GM18868 (cell line): ENCODE measurements around the gene MAN2A1.
"Not testable (repeated sequence)": the region's sequence is repeated elsewhere in the genome, so short reads cannot be mapped to it uniquely, and the experiment has no call there.

Experiments
- ATAC-seq: cut with Tn5 transposase; IDR thresholded peaks from one replicate; pipeline ENCODE4 v1.9.1; 2021; ENCODE audit warnings: mild to moderate bottlenecking, moderate library complexity; ENCODE audit not compliant: unreplicated experiment

MAN2A1 gene

DNA sequence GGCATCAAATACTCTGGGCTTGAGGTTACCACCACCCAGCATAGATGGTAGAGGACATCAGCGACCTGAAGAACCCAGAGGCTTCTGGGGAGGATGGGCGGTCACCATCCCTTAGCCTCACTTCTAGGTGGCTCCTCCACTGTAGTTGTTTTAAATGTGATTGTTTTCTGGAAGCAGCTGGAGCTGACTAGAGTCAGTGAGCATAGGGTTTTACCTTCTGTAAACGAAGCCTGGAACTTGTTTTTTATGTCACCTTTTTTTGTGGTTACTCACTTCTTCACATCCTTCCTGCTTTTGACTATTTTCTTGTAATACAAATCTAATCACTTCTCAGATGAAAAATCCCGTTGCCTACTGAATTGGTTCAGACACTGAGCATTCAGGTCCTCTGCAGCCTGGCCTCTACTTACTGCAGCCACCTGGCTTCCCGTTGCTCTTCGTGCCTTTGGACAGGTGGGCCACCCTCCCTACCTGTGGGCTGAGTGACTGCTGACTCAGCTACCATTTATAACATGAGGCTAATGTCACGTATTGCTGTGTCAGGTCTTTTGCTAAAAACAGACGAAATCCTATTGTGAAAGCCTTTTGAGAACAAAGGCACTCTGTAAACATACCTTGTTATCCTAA lies 167.8 kb downstream of the MAN2A1 start:
- ATAC-seq, result no peak

DNA sequence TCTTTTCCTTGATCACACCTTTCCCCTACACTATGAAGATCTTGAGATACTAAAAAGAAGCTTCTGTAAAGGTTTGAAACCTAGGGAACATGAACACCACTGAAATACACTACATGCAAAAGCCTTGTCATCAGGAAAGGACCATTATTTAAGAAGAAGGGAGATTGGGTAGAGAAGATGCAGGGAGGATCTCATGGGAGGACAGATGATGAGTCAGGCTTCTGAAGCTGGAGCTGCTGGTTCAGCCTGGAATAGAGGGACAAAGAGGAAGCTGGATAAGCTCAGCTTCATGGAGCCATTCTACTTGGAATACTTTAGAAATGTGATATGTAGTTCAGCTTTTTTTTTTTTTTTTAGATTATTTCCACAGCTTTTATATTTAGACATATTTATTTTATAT lies 169.8 kb downstream of the MAN2A1 start:
- no peak for ATAC-seq

DNA sequence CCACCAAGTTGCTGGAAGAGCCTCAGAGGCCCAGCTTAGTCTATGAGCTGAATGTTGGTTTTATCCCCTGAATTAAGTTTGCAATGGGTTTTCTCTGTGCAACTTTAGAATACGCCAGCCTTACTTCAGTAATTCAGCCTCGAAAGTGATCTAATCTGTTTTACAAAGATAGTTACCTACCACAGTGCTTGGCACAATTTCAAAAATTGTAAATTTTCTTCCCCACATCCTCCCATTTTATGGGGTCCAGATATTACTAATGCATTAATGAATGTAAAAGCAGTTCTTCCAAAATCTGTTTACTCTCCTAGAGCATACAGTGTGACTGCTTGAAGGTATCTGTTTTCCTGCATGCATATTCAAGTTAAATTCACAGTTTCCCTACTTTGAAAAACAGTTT lies 172.6 kb downstream of the MAN2A1 start:
- ATAC-seq, result no peak

DNA sequence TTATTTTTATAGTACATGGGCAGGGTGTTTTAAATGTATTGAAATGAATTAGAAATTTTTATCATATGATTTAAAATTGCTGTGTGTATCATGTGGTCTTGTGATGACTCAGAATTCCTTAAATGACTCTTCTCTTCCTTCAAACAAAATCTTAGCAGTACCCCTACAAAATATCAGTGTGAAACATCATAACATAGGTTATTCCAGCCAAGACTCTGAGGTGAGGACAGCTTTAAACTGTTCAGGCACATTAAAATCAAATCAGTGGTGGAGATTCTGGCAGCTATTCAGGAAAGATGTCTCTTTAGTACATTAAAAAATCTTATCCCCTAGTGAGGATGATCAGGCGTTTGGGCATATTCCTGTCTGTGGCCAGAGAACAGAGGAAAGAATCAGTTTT lies 174.0 kb downstream of the MAN2A1 start:
- peak; percentile 73 for ATAC-seq

DNA sequence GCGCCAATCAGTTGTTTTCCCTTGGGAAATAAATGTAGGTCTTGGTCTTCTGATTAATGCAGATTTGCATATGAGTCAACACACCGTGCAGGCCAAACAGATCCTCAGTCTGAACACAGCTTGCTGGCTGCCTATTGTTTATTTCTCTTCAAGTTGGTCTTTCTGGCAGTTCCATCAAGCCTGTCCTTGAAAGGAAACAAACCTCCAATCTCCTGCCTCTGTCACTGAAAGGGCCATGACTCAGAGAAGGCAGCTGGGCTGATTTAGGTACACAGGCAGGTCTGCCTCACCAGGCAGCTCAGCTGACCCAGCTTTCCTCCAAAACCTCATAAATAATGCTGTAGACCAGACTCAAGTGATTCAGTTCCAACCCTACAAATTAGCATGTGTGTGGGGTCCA lies 175.9 kb downstream of the MAN2A1 start:
- no peak for ATAC-seq

DNA sequence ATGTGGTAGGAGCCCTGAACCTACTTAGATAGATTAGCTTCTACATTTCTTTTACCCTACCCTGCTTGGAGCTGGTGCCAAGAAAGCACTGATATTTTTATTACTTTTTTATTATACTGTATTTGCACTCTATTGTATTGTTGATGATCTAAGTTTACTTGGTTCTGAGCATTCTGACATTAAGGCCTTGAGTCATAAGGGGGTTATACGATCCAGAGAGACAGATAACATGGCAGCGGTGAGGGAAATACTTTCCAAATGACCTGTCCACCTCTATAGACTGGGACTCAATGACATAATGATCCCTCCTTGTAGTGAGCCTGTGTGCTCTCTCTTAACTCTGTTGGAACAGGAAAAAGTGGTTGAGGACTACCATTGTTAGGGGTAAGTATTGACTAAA lies 176.3 kb downstream of the MAN2A1 start:
- no peak for ATAC-seq

DNA sequence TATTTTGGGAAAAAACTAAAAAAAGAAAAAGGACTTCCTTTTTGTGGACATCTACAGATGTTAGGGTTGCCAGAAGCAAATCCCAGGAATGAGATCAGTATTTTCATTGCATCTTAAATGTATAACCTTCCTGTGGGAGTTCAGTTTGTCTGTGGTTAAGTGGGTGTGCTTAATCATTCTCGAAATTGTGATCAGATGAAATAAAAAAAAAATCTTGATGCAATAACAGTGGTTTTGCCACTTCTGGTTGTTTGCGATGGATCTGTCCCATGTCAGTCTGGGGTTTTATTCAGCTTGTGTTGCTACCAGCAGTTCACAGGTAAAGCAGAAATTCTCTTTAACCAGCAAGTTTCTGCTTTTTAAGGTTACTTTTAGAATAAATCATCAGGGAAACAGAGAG lies 179.0 kb downstream of the MAN2A1 start:
- ATAC-seq, result no peak

DNA sequence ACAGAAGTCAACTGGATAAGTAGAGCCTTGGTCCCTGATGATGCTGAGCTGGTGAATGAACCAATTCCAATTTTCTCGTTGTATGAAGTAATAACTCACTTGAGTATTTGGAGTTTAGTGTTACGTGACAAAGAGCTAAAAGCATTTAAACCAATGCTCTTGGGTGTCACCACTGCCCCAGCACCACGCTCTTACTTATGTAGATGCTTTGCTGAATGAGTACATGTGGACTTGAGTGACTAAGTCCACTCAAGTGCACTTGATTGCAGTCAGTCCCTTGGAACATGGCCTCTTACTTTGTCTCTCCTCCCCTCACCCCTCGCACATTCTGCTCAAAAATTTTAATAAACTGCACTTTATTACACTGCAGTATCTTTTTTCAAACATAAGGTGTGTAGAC lies 184.0 kb downstream of the MAN2A1 start:
- no peak for ATAC-seq

DNA sequence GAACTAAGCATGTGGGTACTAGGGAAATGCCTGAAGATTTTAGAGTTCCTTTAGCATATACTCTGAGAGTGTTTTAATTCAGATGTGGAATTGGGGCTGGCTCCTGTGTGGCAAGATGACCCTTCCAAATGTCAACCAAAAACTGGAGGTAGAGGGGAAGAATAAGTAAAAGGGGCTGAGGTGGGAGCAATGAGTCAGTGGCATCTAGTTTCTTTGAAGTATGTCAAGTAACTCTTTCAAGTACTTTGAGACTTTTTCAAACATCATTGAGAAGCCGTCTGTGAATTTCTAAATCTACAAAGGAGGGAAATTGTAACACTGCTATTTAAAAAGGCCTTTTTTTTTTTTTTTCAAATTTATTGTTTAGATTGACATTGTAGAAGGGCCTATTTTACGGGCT lies 184.4 kb downstream of the MAN2A1 start:
- ATAC-seq, result no peak

DNA sequence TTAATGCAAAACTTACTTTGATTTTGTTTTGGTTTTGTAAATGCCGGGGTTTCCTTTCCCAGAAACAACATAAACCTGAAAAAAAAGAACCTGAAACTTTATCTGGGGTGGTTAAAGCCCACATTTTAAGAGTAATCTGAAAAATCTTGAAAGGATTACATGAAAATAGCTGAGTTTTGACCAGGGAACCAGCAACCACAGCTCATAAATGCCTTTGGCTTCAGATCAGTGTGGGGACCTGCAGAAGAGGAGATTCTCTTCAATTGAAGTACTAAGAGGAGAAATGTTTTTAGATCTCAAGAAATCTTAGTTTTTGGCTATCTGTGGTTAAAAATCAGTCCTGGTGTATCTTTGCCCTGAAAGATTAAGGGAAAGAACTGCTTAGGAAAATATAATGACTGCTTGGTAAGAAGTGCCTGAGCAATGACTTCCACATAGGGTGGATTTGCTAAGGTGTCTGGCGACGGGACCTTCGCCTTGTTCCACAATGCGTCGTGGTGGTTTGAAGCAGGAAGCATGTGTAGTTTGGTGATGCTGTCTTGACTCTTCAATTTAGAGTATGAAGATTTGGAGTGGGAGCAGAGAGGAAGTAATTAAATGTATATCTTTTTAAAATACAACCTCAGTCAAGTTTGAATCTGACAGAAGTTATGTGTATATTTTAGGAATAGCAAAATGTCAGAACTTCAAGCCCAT lies 186.5 kb downstream of the MAN2A1 start:
- no peak for ATAC-seq

DNA sequence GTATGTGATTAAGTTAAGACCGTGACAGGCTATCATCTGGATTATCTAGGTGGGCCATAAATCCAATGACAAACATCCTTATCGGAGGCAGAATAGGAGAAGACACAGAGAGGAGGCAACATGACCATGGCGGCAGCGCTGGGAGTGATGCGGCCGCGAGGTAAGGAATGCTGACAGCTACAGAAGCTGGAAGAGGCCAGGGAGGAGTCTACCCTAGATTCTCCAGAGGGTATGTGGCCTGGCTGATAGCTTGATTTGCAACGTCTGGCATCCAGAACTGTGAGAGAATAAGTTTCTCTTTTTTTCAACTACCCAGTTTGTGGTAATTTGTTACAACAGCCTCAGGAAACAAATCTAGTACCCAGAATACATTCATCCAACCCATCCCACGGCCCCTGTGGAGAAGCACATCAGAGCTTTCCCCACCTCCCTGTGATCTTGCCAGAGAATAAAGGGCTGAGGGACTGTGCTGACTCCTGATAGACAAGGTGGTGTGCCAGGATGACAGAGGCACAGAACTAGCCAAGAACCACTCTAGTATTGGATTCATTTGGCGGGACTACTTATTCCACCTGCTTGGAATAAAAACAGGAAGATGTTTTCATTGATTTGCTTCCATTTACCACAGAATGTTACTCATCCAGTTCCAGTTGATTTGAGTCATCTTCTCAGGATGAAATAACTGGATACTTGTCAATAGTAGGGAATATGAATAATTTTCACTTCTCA lies 187.4 kb downstream of the MAN2A1 start:
- ATAC-seq, result no peak

DNA sequence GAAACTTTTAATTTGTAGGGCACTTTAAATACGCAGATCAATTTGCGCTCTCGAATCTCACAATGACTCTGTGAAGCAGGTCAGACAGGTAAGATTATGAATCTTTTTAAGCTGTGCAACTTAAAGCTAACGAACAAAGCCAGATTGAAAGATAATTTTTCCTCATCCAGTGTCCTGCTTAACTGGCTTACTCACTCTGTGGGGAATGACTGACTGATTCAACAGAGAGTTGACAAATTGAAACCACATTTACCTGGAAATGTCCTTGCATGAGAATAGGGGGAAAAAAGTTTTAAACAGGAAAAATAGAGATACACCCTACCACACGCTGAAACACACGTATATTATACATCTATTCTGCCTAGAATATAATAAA lies 187.9 kb downstream of the MAN2A1 start:
- no peak for ATAC-seq

DNA sequence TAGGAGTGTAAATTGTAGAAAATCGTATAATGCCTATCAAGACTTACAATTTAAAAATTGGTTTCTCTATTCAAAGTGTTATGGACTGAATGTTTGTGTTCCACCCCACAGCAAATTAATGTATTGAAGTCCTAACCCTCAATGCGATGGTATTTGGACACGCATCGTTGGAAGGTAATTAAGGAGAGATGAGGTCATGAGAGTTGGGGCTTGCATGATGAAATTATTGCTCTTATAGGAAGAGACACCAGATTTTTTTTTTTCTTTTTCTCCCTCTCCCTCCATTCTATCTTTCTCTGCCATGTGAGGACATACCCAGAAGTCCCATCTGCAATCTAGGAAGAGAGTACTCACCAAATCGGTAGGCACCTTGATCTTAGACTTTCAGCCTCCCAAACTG lies 189.2 kb downstream of the MAN2A1 start:
- ATAC-seq, result no peak

DNA sequence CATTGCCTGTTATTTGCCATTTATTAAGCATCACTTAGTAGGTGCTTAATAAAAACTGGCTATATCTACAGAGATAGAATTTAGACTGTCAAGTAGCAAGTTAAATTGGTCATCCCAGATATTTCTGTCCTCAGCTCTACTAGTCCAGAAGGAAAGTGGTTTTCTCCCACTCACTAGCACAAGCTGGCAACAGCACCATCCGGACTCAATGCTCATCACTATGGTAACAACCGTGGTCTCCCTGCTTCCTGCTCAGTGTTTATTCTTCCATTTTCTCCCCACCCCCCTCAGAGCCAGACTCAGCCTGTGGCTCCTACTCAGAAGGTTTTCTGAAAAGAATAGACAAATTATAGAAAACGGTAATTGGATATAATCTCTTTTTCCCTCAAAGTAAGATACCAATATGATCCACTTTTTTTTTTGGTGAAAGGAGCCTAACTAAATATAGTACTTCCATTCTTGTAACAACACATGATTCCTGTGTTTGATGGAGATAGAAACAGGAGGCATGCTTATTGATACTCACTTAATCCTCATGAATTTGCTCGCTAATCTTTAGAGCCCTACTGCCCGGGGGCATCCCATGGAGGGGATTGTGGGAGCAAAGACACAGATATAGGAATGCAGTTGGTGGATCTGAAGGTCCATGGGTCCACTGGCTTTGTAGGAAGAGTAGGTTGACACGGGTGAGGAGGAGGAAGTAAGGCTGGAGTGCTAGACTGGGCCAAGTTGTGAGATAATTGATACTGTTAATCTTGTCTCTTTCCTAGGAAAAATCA lies 191.4 kb downstream of the MAN2A1 start:
- ATAC-seq, result no peak

DNA sequence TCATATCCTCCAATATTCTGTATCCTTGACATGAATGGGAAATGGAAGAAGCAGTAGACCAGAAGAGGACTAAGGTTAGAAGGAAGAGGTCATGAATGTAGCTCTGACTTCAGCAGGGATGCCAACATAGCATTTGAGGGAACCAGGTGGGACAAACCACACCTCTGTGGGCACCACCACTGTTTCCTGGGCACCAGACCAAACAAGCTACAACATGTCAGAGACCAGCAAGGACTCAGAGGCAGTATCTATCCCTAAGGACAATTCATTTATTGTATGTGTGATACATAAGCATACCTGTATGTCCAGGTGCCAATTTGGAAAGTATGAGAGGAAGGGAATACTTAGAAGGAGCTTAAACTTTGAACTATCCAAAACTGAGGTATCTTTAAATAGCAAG lies 192.8 kb downstream of the MAN2A1 start:
- ATAC-seq, result no peak

DNA sequence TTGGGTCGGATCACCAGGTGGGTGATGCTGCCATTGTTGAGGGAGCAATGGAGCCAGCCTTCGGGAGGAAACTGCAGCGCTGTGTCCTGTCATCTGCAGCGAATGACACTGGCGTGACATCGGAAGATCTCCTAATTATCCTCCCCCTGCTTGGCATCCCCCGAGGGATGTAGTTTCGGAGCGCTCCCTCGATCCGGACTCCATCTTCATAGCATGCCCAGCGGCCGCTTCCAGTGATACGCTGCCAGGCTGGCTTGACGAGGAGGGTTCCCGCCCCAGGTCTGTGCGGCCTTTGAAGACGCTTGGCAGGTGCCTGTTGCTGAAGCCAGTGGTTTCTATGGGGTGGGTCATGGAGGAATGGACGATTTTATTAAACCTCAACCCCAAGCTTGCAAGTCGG lies 194.9 kb downstream of the MAN2A1 start:
- no peak for ATAC-seq

DNA sequence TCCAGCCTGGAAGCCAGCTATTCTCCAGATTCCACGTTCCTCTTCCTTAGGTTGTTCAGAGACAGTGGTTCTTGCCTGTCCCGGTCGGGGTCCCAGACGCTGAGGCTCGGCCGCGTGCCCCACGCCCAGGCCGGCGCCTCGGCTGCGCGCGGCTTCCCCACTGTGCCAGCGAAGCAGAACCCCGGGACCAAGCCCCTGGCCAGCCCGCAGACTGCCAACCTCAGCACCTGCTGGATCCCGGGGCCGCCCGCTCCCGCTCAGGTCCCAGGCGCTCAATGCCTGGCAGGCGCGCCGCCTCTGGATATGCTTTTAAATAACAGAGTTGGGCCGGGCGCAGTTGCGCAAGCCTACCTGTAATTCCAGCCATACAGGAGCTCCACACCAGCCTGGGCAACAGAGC lies 195.5 kb downstream of the MAN2A1 start:
- no peak for ATAC-seq

DNA sequence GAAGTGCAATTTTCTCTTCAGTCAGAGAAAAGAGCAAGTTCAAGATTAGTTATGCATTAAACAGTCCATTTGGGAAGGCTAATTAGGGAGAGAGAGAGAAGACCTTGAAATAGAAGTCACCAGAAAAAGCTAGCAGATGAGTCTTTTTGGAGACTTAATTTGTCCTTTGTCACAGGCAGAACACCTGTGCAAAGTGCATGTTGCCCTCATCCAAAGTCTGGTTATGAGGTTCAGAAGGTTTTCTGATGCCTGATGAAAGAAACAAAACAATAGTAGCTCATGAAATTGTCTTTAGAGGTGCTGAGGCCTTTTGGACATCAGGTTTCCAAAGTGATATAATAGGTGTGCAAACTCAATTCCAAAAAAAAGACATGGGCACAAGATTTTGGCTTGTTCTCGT lies 199.3 kb downstream of the MAN2A1 start:
- ATAC-seq, result no peak

DNA sequence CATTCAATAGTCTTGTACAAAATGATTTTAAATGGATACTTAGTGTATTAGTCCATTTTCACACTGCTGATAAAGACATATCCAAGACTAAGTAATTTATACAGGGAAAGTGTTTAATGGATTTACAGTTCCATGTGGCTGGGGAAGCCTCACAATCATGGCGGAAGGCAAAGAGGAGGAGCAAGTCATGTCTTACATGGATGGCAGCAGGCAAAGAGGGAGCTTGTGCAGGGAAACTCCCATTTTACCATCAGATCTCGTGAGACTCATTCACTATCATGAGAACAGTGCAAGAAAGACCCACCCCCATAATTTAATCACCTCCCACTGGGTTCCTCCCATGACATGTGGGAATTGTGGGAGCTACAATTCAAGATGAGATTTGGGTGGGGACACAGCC lies 203.5 kb downstream of the MAN2A1 start:
- ATAC-seq, result not testable (repeated sequence)

DNA sequence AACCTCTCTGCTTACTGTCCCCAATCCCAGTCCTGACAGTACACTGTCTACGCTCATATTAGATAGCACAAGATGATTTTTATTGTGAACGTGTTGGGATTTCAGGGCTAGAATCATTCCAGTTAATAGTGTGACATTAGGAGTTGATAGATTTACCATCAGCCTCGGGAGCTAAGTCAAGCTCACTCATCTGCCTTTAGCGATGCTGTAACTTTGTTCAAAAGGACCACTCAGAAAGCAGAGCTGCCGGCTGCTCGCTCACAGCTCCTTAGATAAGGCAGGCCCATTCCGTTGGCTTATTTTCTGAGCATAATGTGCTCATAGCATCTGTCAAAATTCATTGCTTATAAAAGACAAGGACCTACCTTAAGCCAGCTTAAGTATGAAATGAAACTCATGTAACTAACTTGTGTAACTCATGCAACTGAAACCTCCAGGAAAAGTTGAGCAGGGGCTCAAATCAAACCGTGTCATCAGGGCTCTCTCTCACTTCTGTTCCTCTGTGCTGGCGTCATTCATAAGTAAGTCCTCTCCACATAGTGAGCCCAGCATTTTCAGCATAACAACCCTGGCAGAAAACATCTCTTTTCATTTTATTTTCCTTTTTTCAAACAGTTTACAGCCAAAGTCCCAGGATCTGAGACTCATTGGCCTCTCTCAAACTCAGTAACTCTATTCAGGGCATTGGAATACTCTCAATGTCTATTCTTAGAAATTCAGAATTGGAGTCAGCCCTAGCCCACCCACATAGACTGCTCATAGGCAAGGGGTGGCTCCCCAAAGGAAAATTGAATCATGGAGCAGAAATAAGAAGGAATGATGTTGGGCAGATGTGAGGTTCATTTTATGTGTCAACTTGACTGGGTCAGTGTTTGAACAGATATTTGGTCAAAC lies 208.8 kb downstream of the MAN2A1 start:
- no peak for ATAC-seq

DNA sequence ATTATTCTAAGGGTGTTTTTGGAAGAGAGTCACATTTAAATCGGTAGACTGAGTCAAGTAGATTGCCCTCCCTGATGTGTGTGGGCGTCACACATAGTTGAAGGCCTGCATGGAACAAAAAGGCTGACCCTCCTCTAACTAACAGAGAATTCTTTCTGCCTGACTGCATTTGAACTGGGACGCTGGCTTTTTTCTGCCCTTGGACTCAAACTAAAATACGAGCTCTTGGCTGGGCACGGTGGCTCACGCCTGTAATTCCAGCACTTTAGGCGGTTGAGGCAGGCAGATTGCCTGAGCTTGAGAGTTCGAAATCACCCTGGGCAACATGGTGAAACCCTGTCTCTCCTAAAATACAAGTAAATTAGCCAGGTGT lies 209.4 kb downstream of the MAN2A1 start:
- no peak for ATAC-seq
